Neutrophil (primary cell): ENCODE data around the gene RAB10.

Experiments
- H3K27ac ChIP-seq: fragments of 200-600 bp; sonication (generic); 2 replicates; pipeline ENCODE4 v1.5.1; 2016; ENCODE audit warnings: mild to moderate bottlenecking, moderate library complexity
- H3K27me3 ChIP-seq: fragments of 200-600 bp; sonication (generic); 2 replicates; pipeline ENCODE4 v1.6.0; 2016; ENCODE audit warnings: mild to moderate bottlenecking
- H3K36me3 ChIP-seq: fragments of 200-600 bp; sonication (generic); 2 replicates; pipeline ENCODE4 v1.5.1; 2017
- H3K4me1 ChIP-seq, 2 experiments: fragments of 200-600 bp in 1 of 2; sonication (generic) in 1 of 2; 1 replicate in 1 of 2; 2 replicates in 1 of 2; pipeline versions ENCODE4 v1.5.1 to v1.6.1; 2013 to 2016; ENCODE audit warnings: low read depth in 1 of 2, low read length in 1 of 2, mild to moderate bottlenecking in 1 of 2, moderate library complexity in 1 of 2; ENCODE audit not compliant: control insufficient read depth in 1 of 2, insufficient read depth in 1 of 2
- H3K4me3 ChIP-seq, 2 experiments: fragments of 200-600 bp in 1 of 2; sonication (generic) in 1 of 2; 1 replicate in 1 of 2; 2 replicates in 1 of 2; pipeline ENCODE4 v1.5.1; 2013 to 2016; ENCODE audit warnings: low read depth in 1 of 2, low read length in 1 of 2, mild to moderate bottlenecking in 1 of 2, moderate library complexity in 1 of 2
- H3K9me3 ChIP-seq: fragments of 200-600 bp; sonication (generic); 2 replicates; pipeline ENCODE4 v1.5.1; 2016
- TF ChIP-seq, protein P1 (sequence below): fragments of 200-600 bp; sonication (generic); IDR thresholded peaks from 2 replicates; pipeline ENCODE4 v1.5.1; 2016; ENCODE audit warnings: antibody characterized with exemption

RAB10 gene

DNA sequence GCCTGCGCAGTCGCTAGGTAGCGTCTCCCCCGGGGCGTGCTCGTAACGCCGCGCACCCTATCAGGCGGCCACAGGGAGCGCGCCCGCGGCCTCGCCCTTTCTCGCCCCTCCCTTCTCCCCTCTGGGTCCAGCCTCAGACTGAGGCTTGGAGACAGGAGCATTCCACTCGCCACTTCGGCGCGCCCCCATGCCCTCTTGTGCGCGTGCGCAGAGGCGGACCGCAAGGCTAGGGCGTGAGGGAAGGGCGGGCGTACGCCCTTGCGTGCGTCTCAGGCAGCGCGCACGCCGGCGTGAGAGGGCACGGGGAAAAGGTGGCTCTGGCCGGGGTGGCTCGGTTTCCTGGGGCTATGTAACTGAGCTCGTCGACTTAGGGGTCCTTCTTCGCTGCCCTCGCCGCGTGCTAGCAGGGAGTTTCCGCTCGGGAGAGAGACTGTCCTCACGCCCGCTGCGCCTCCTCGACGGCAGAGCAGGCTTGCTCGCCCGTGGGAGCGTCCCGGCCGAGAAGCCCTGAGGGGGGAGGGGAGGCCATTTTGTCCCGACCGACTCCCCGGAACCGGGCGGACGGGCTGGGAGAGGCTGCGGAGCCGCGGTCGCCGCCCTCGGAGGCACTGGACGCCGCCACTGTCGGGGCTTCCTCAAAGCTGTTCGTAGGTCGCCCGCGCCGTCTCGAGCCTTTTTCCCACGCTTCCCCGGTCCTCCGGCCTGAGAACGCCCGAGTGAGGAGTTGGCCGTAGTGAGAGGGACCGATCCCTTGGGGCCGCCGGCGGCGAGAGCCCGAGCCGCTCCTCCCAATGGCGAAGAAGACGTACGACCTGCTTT lies at the start of gene RAB10:
Gene RAB10 (plus strand): TSS at position 267 of the 819 bp plus-strand sequence. CDS start 525 bp downstream, at position 792.
- H3K27ac ChIP-seq, result peak within 1 kb of the TSS; percentile 97
- no peaks in the 10 kb centered on the region for H3K9me3 ChIP-seq
- peak within 1 kb of the TSS; percentile 86 to 98 for H3K4me3 ChIP-seq
- peaks cover 50 to 61% of the 10 kb centered on the region in 2 experiments for H3K4me1 ChIP-seq
- no peaks in the 10 kb centered on the region for H3K27me3 ChIP-seq
- peaks cover 5% of the 10 kb centered on the region for H3K36me3 ChIP-seq
- TF ChIP-seq, protein P1, sequence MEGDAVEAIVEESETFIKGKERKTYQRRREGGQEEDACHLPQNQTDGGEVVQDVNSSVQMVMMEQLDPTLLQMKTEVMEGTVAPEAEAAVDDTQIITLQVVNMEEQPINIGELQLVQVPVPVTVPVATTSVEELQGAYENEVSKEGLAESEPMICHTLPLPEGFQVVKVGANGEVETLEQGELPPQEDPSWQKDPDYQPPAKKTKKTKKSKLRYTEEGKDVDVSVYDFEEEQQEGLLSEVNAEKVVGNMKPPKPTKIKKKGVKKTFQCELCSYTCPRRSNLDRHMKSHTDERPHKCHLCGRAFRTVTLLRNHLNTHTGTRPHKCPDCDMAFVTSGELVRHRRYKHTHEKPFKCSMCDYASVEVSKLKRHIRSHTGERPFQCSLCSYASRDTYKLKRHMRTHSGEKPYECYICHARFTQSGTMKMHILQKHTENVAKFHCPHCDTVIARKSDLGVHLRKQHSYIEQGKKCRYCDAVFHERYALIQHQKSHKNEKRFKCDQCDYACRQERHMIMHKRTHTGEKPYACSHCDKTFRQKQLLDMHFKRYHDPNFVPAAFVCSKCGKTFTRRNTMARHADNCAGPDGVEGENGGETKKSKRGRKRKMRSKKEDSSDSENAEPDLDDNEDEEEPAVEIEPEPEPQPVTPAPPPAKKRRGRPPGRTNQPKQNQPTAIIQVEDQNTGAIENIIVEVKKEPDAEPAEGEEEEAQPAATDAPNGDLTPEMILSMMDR, result peak; percentile 57

DNA sequence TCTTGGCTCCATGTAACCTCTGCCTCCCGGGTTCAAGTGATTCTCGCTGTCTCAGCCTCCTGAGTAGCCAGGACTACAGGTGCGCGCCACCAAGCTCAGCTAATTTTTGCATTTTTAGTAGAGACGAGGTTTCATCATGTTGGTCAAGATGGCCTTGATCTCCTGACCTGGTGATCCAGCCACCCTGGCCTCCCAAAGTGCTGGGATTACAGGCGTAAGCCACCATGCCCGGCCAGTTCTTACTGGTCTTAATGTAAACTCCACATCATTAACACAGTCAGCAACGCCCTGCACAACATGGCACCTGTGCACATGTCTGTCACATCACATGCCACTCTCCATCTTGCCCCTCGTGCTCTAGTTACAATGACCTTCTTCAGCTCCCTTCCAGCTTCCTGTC lies 45.8 kb upstream of the RAB10 start:
- Histone ChIP-seq H3K27me3 (no peaks in the 10 kb centered on the region), H3K27ac (no peak overlapping the region), H3K4me1 (peaks cover 25 to 30% of the 10 kb centered on the region in 2 experiments), H3K4me3 (no peak overlapping the region), H3K36me3 (no peaks in the 10 kb centered on the region), H3K9me3 (no peaks in the 10 kb centered on the region)
- TF ChIP-seq, protein P1, result no peak

DNA sequence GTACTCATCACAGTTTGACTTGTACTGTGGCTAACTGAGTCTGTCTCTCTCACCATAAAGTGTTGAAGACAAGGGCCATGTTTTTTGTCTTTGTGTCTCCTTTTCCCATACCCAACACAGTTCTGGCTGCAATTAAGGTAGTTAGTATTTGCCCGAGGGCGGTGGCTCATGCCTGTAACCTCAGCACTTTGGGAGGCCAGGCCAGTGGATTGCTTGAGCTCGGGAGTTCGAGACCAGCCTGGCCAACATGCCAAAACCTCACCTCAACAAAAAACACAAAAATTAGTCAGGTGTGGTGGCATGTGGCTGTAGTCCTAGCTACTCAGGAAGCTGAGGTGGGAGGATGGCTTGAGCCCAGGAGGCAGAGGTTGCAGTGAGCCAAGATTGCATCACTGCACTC lies 44.7 kb upstream of the RAB10 start:
- Histone ChIP-seq H3K36me3 (no peaks in the 10 kb centered on the region), H3K4me1 (peaks cover 25 to 30% of the 10 kb centered on the region in 2 experiments)

DNA sequence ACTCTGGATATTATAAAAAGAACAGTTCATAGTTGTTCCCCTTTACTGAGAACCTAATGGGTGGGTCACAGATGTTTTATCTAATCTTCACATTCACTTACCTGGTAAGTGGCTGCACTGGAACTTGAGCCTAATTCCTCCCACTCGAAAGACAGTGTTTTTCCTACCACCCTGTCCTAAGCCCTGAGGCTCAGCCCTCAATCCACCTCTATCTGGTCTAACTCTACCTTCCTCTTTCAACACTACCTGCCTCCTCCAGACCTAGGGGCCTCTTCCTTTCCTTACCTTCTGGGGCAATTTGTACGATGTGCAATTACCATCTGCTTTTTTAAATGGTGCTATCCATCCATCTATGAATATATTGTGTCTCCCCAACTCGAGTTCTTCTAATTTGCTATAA lies 41.9 kb upstream of the RAB10 start:
- peak overlapping the region; percentile 87 for H3K27ac ChIP-seq
- TF ChIP-seq, protein P1, result no peak
- H3K4me3 ChIP-seq, result peak overlapping the region; percentile 40 to 55
- no peaks in the 10 kb centered on the region for H3K36me3 ChIP-seq
- no peaks in the 10 kb centered on the region for H3K9me3 ChIP-seq
- no peaks in the 10 kb centered on the region for H3K27me3 ChIP-seq
- H3K4me1 ChIP-seq, result peaks cover 25 to 34% of the 10 kb centered on the region in 2 experiments

More for the DNA sequence above, 44.7 kb upstream of the RAB10 start:
- no peaks in the 10 kb centered on the region for H3K27me3 ChIP-seq
- no peak overlapping the region for H3K4me3 ChIP-seq
- H3K27ac ChIP-seq, result no peak overlapping the region
- no peaks in the 10 kb centered on the region for H3K9me3 ChIP-seq
- TF ChIP-seq, protein P1, result no peak

DNA sequence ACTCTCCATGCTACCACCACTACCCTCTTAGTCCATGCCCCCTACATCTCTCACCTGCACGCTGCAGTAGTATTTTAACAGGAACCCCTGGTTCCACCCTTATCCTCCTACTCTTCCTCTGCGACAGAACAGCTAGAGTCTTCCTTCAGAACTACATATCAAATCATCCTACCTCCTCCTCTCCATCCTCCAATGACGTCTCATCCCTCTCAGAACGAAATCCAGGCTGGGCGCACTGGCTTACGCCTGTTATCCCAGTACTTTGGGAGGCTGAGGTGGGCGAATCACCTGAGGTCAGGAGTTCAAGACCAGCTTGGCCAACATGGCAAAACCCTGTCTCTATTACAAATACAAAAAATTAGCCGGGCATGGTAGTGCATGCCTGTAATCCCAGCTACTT lies 41.3 kb upstream of the RAB10 start:
- TF ChIP-seq, protein P1, result no peak
- H3K4me1 ChIP-seq, result peaks cover 28 to 37% of the 10 kb centered on the region in 2 experiments
- H3K36me3 ChIP-seq, result no peaks in the 10 kb centered on the region
- peak overlapping the region; percentile 87 for H3K27ac ChIP-seq
- H3K4me3 ChIP-seq, result peak overlapping the region in 1 of 2 experiments; percentile 55
- no peaks in the 10 kb centered on the region for H3K27me3 ChIP-seq
- no peaks in the 10 kb centered on the region for H3K9me3 ChIP-seq
